ENCODE data around the gene TNFRSF17. TPM values are rescaled to one million over a fixed set of nuclear protein-coding genes. Genes with fewer than 3 reads are reported as not detected.
"Not testable (repeated sequence)": the region's sequence is repeated elsewhere in the genome, so short reads cannot be mapped to it uniquely, and the experiment has no call there.

The TNFRSF17 gene
- total RNA-seq = not detected in 2 replicates

GRCh38 chr16:11964761-11965551 is at the start of gene TNFRSF17:
Gene TNFRSF17, plus strand, starts transcription at chr16:11965210. Its CDS starts 115 bp downstream, at chr16:11965325.
- DNase-seq (ENCODE audit: low read depth in 2 of 2) = no peak

- DNase-seq (ENCODE audit: low read depth in 2 of 2) = peak; percentile 99
These were observed 49.1 kb upstream of the TNFRSF17 start, which contains the start of gene GSPT1 for GRCh38 chr16:11915644-11916523. Gene GSPT1, minus strand, starts transcription at chr16:11915956. Its CDS starts 236 bp downstream, at chr16:11915720.

GRCh38 chr16:11916524-11917285 is 48.3 kb upstream of the TNFRSF17 start:
- peak; percentile 51 to 74 for DNase-seq (ENCODE audit: low read depth in 2 of 2)

GRCh38 chr16:11924046-11924445 is 41.0 kb upstream of the TNFRSF17 start:
- DNase-seq (ENCODE audit: low read depth in 2 of 2) = not testable (repeated sequence)

GRCh38 chr16:11927350-11927749 is 37.7 kb upstream of the TNFRSF17 start:
- DNase-seq (ENCODE audit: low read depth in 2 of 2) = not testable (repeated sequence)

GRCh38 chr16:11941945-11942344 is 23.1 kb upstream of the TNFRSF17 start, which contains the start of gene NPIPB2:
Gene NPIPB2, minus strand, starts transcription at chr16:11942045. Its CDS starts 0 bp downstream, at chr16:11942045.
- DNase-seq (ENCODE audit: low read depth in 2 of 2) = not testable (repeated sequence)

- DNase-seq (ENCODE audit: low read depth in 2 of 2) = no peak
These were observed 18.6 kb upstream of the TNFRSF17 start for GRCh38 chr16:11946433-11946832.

- no peak for DNase-seq (ENCODE audit: low read depth in 2 of 2)
These were observed 16.2 kb upstream of the TNFRSF17 start for GRCh38 chr16:11948819-11949218.

GRCh38 chr16:11949527-11949926 is 15.5 kb upstream of the TNFRSF17 start:
- peak; percentile 51 to 60 for DNase-seq (ENCODE audit: low read depth in 2 of 2)

- DNase-seq (ENCODE audit: low read depth in 2 of 2) = no peak
These were observed 14.6 kb upstream of the TNFRSF17 start for GRCh38 chr16:11950388-11950787.

GRCh38 chr16:11953576-11953975 is 11.4 kb upstream of the TNFRSF17 start:
- not testable (repeated sequence) for DNase-seq (ENCODE audit: low read depth in 2 of 2)

- peak in 1 of 2 donors; percentile 59 for DNase-seq (ENCODE audit: low read depth in 2 of 2)
These were observed 9.3 kb upstream of the TNFRSF17 start for GRCh38 chr16:11955713-11956123.

- no peak for DNase-seq (ENCODE audit: low read depth in 2 of 2)
These were observed 8.5 kb upstream of the TNFRSF17 start for GRCh38 chr16:11956558-11956957.

- no peak for DNase-seq (ENCODE audit: low read depth in 2 of 2)
These were observed 7.2 kb upstream of the TNFRSF17 start for GRCh38 chr16:11957591-11958395.

- DNase-seq (ENCODE audit: low read depth in 2 of 2) = not testable (repeated sequence)
These were observed 2.6 kb upstream of the TNFRSF17 start for GRCh38 chr16:11962457-11962856.

GRCh38 chr16:11962978-11963377 is 2.0 kb upstream of the TNFRSF17 start:
- DNase-seq (ENCODE audit: low read depth in 2 of 2) = not testable (repeated sequence)

GRCh38 chr16:11963706-11964105 is 1.3 kb upstream of the TNFRSF17 start:
- DNase-seq (ENCODE audit: low read depth in 2 of 2) = no peak

GRCh38 chr16:11966173-11966572 is 1.2 kb downstream of the TNFRSF17 start:
- DNase-seq (ENCODE audit: low read depth in 2 of 2) = no peak

- DNase-seq (ENCODE audit: low read depth in 2 of 2) = no peak
These were observed 2.3 kb downstream of the TNFRSF17 start for GRCh38 chr16:11967195-11967911.

- DNase-seq (ENCODE audit: low read depth in 2 of 2) = no peak
These were observed 3.6 kb downstream of the TNFRSF17 start for GRCh38 chr16:11968577-11968976.

All from lung microvascular endothelial cell (primary cell).